Astrocyte (in vitro differentiated cells and primary cell): ENCODE measurements around the gene TEX13B.

Experiments used
- CTCF ChIP-seq: IDR thresholded peaks from 2 replicates; pipeline ENCODE4 v1.5.1; 2011; ENCODE audit warnings: low read depth, mild to moderate bottlenecking, inconsistent platforms, low read length, moderate library complexity; ENCODE audit not compliant: insufficient read depth
- EZH2 ChIP-seq: IDR thresholded peaks from 2 replicates; pipeline ENCODE4 v1.6.1; 2012; ENCODE audit warnings: mild to moderate bottlenecking, low read length, inconsistent platforms; ENCODE audit not compliant: insufficient read depth

GRCh38 chrX:107978071-107978470, 4.1 kb downstream of the TEX13B start:
- TF ChIP-seq EZH2 (no peak), CTCF (no peak)
